SIG-M5 treated with dmso at 0.1 percent for 504 hours (cell line): ENCODE results near the gene RNF112.
"Not testable (repeated sequence)": the region's sequence is repeated elsewhere in the genome, so short reads cannot be mapped to it uniquely, and the experiment has no call there.

Experiments
- DNase-seq: peaks from one replicate; lab custom pipeline; 2025; ENCODE audit not compliant: unreplicated experiment; lab: John Stamatoyannopoulos, UW

RNF112 gene

DNA sequence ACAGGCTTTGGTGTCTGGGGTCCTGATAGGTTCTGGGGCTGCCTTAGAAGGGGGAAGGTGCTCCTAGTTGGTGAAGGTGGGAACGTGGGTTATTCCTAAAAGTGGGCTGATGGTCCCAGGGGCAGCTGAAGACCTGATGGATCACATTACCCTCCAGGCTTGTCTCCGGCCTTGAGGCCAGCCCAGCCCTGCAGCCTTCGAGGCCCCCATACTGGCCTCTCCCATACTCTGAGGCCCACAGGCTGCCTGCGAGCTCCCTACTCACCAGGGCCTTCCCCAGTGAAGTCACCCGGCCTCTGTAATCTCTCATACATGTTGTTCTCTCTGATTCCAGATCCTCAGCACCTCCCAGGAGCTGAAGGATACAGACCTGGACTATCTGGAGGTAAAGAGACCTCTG lies 2.7 kb downstream of the RNF112 start:
- DNase-seq, result no peak

DNA sequence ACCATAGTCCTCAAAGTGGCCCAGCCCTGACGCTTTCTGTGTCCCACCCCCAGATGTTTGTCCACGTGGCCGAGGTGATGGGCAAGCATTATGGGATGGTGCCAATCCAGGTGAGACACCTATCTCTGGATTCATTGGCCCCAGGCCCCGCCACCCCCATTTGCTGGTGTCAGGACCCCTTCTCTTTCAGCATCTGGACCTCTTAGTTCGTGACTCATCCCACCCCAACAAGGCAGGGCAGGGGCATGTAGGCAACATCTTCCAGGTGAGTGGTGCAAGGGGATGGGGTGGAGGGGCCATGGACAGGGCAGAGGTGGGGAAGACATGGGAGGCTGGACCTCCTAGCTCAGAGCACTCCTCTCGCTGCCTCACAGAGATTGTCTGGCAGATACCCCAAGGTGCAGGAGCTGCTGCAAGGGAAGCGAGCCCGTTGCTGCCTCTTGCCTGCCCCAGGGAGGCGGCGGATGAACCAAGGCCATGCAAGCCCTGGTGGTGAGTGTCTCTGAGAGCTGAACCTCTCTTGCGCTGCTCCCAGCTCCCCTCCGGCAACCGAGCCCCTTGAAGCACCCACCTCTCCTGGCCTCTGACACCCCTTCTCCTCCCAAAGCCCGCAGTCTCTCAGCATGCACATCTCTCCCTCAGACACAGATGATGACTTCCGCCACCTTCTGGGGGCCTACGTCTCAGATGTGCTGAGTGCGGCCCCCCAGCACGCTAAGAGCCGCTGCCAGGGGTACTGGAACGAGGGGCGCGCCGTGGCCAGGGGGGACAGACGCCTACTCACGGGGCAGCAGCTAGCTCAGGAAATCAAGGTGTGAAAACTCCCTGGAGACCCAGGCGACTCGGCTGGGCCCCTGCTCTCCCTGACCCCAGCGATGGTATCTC lies 3.6 kb downstream of the RNF112 start:
- no peak for DNase-seq

DNA sequence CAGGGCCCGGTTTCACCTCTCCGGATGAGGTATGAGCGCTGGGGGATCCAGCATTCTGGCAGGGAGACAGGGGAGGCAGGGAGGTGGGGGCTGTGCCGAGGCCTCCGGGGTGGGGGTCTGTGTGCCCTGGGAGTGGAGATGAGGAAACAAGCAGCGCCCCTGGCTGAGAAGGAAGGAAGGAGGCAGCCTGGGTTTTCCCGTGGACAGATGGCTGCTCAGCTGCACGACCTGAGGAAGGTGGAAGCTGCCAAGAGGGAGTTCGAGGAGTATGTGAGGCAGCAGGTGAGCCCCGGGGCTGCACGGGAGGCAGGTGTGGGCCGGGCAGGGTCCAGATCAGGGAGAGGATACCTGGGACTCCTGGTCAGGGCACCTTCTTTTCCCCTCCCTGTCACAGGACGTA lies 4.3 kb downstream of the RNF112 start:
- DNase-seq, result no peak

DNA sequence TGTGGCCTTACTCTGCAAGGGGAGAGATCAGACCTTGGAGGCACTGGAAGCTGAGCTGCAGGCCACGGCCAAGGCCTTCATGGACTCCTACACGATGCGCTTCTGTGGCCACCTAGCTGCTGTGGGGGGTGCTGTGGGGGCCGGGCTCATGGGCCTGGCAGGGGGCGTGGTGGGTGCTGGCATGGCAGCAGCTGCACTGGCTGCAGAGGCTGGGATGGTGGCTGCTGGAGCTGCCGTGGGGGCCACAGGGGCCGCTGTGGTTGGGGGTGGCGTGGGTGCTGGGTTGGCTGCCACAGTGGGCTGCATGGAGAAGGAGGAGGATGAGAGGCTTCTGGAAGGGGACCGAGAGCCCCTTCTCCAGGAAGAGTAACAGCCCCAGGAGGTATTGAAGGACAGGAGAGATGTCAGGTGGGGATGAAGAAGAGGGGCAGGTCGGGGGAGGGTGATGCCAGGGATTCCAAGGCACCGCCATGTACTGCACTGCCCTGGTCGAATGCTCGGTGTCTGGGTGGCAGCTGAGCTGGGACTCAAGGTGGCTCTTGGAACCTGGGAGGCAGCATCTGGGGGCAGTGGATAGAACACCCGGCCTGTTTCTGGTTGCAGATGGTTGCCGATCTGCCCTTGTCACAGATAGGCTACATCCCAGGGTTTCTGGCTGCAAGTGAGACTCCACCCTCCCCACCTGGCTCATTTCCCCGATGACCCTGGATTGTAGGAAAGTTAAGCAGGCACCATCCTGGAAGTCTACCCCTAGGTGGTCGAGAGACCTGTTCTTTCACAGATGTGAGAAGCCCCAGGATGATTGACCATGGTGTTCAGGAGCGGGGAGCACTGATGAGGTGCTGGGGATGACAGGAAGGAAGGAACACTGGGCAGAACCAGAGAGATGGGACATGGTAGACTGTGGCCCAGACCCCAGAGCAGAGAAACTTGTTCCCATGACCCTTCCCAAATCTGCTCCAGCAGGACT lies 5.1 kb downstream of the RNF112 start:
- DNase-seq, result no peak

GRCh38 chr17:19417611-19418010 lies 6.6 kb downstream of the RNF112 start:
- DNase-seq, result no peak

- DNase-seq, result peak; percentile 72
Measured at GRCh38 chr17:19418251-19418992, 7.4 kb downstream of the RNF112 start.

DNA sequence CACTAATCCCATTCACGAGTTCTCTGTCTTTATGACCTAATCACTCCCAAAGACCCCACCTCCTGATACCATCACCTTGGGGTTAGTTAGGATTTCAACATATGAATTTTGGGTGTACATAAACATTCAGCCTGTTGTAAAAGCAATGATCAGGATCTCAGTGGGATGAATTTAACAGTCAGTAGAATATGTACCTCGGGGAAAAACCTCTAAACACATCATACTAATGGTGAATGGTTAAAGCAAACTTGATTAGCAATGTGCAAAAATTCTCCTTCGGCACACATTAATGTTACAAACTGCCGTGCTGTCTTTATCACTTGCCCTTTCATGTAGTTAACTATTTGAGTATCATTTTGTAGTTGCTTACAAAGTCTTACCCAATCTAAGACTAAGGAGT lies 10.2 kb downstream of the RNF112 start:
- no peak for DNase-seq

- DNase-seq, result no peak
Measured at GRCh38 chr17:19421926-19422325, 10.9 kb downstream of the RNF112 start.

- DNase-seq, result peak; percentile 13
Measured at GRCh38 chr17:19424934-19425868, 14.2 kb downstream of the RNF112 start.

DNA sequence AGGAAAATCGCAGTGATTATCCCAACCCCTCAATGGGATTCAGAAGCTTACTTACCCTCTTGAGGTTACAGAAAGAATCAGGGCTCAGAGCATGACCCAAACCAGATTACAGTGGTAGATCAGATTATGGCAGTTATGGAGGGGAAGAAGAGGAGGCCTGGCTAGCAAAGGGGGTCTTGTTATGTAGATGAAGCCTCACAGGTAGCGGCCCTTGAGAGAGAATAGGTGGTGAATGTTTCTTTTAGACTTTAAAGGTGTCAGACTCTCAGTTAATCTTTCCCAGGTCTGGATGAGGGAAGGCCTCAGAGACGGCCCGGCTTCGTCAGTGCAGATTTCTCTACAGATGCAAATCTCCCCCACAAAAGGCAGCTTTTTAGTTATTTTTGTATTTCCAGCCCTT lies 15.6 kb downstream of the RNF112 start:
- DNase-seq, result no peak

GRCh38 chr17:19431691-19432090 lies 20.7 kb downstream of the RNF112 start:
- DNase-seq, result no peak

GRCh38 chr17:19433255-19433654 lies 22.2 kb downstream of the RNF112 start:
- DNase-seq, result no peak

DNA sequence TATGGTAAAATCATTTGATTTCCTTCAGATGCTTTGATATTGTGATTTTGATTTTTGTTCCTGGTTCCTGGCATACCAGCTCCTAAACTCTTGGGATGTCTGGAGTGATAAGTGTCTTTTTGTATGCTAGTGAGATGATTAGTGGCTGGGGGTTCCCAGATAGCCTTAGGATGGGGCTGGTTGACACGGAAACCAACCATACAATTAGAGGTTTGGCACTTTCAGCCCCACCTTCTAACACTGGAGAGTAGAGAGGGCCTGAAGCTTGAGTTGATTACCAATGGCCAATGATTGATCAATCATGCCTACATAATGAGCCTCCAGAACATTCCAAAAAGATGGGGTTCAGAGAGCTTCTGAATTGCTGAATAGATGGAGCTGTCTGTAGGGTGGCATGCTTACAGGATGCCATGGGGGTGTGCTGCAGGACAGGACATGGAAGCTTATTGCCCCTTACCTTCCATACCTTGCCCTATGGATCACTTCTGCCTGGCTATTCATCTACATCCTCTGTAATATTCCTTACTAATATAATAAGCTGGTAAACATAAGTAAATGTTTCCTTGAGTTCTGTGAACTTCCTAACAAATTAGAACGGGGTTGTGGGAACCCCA lies 22.8 kb downstream of the RNF112 start:
- no peak for DNase-seq

DNA sequence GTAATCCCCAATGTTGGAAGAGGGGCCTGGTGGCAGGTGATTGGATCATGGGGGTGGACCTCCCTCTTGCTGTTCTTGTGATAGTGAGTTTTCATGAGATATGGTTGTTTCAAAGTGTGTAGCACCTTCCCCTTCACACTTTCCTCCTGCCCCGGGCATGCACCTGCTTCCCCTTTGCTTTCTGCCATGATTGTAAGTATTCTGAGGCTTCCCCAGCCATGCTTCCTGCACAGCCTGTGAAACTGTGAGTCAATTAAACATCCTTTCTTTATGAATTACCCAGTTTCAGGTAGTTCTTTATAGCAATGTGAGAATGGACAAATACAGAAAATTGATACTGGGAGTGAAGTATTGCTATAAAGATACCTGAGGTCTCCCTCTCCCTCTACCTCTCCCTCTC lies 29.4 kb downstream of the RNF112 start:
- no peak for DNase-seq

GRCh38 chr17:19441288-19441687 lies 30.3 kb downstream of the RNF112 start:
- not testable (repeated sequence) for DNase-seq

- no peak for DNase-seq
Measured at GRCh38 chr17:19442731-19443130, 31.7 kb downstream of the RNF112 start.

DNA sequence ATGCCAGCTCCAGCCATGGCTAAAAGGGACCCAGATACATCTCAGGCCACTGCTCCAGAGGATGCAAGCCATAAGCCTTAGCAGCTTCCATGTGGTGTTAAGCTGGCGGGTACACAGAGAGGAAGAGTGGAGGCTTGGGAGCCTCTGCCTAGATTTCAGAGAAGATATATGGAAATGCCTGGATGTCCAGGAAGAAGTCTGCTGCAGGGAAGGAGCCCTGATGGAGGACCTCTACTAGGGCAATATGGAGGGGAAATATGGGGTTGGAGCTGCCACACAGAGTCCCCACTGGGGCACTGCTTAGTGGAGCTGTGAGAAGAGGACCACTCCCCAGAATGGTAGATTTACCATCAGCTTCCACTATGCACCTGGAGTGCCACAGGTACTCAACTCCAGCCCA lies 32.1 kb downstream of the RNF112 start:
- DNase-seq, result no peak

- DNase-seq, result no peak
Measured at GRCh38 chr17:19445105-19445504, 34.1 kb downstream of the RNF112 start.

DNA sequence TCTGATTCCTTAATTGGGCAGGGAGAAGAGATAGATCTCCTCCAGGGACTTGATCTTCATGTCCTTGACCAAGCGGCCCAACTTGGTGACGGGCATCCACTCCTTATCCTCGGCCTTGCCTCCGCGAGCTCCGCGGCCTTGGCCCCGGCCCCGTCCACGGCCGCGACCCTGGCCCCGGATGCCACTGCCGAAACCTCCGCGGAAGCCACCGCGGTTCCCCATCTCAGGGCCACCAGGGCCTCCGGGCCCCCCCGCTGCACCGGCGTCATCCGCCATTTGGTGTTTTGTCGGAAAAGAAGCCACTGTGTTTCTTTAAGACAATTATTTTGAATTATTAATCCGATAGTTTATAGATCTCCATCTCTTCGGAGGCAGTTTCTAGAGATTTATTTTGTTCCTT lies 35.5 kb downstream of the RNF112 start:
- DNase-seq, result not testable (repeated sequence)
